ENCODE results near the gene KLHL17.

DNA sequence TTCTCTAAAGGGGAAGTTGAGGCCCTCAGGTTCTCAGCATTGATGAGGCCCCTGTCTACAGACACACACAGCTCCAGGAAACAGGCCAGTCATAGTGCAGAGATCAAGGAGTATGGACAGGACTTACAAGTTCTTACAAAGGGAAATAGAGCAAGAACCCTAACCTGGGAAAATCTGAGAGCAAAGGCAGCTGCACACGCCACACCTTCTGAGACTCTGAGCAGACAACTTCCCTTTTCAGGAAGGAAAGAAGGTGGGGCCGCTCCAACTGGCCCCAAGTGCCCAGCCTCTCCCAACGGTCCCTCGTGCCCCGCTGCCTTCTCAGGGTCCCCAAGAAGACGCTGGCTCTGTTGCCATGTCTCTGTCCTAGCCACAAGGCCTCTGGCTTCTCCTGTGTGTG, 4.9 kb upstream of the KLHL17 start:
- TF ChIP-seq, protein P1, sequence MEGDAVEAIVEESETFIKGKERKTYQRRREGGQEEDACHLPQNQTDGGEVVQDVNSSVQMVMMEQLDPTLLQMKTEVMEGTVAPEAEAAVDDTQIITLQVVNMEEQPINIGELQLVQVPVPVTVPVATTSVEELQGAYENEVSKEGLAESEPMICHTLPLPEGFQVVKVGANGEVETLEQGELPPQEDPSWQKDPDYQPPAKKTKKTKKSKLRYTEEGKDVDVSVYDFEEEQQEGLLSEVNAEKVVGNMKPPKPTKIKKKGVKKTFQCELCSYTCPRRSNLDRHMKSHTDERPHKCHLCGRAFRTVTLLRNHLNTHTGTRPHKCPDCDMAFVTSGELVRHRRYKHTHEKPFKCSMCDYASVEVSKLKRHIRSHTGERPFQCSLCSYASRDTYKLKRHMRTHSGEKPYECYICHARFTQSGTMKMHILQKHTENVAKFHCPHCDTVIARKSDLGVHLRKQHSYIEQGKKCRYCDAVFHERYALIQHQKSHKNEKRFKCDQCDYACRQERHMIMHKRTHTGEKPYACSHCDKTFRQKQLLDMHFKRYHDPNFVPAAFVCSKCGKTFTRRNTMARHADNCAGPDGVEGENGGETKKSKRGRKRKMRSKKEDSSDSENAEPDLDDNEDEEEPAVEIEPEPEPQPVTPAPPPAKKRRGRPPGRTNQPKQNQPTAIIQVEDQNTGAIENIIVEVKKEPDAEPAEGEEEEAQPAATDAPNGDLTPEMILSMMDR (IDR thresholded peaks at IDR 0.05): no peak
- TF ChIP-seq POLR2AphosphoS5 (IDR thresholded peaks at IDR 0.05; ENCODE audit: low read depth, low read length) (no peak), SIN3A (IDR thresholded peaks at IDR 0.05; ENCODE audit: borderline replicate concordance, insufficient read depth, low read depth, low read length) (no peak)
